HepG2 (cell line): ENCODE data around the gene HSPB2. TPM values are rescaled to one million over a fixed set of nuclear protein-coding genes. Genes with fewer than 3 reads are reported as not detected.

ENCODE experiments used
- ARNTL ChIP-seq: sonication (generic); formaldehyde crosslinking; IDR thresholded peaks from 2 replicates; pipeline ENCODE4 v1.4.0; 2020; ENCODE audit warnings: mild to moderate bottlenecking, missing genetic modification reagents
- DZIP1 ChIP-seq: sonication (generic); formaldehyde crosslinking; IDR thresholded peaks from 2 replicates; pipeline ENCODE4 v1.5.0; 2020; ENCODE audit warnings: mild to moderate bottlenecking, missing genetic modification reagents
- IRF2 ChIP-seq: IDR thresholded peaks from 2 replicates; pipeline ENCODE4 v1.6.1; 2018; ENCODE audit warnings: missing genetic modification reagents, missing compliant biosample characterization
- MED1 ChIP-seq: sonication (generic); formaldehyde crosslinking; IDR thresholded peaks from 2 replicates; pipeline ENCODE4 v1.4.0; 2020; ENCODE audit warnings: missing genetic modification reagents
- NFYB ChIP-seq: sonication (generic); formaldehyde crosslinking; IDR thresholded peaks from 2 replicates; pipeline ENCODE4 v1.4.0; 2020; ENCODE audit warnings: missing genetic modification reagents
- RBM39 ChIP-seq: fragments of 200-400 bp; formaldehyde crosslinking; IDR thresholded peaks from one replicate; pipeline ENCODE4 v1.6.1; 2018; ENCODE audit warnings: antibody characterized with exemption, mild to moderate bottlenecking, low read depth, low read length; ENCODE audit not compliant: poor library complexity, severe bottlenecking
- REPIN1 ChIP-seq: sonication (generic); formaldehyde crosslinking; IDR thresholded peaks from 2 replicates; pipeline ENCODE4 v1.8.0; 2022; ENCODE audit warnings: missing genetic modification reagents, low read depth, mild to moderate bottlenecking, borderline replicate concordance
- SOX5 ChIP-seq: IDR thresholded peaks from 2 replicates; pipeline ENCODE4 v1.6.1; 2016; ENCODE audit warnings: borderline replicate concordance
- TBP ChIP-seq: sonication (generic); formaldehyde crosslinking; IDR thresholded peaks from 2 replicates; pipeline ENCODE4 v1.5.0; 2020; ENCODE audit warnings: missing genetic modification reagents
- TGIF2 ChIP-seq: IDR thresholded peaks from 2 replicates; pipeline ENCODE4 v1.6.1; 2016; ENCODE audit warnings: control low read depth, missing compliant biosample characterization
- ZBTB21 ChIP-seq: sonication (generic); formaldehyde crosslinking; IDR thresholded peaks from 2 replicates; pipeline ENCODE4 v1.4.0; 2020; ENCODE audit warnings: missing genetic modification reagents
- ZC3H4 ChIP-seq: sonication (generic); formaldehyde crosslinking; IDR thresholded peaks from 2 replicates; pipeline ENCODE4 v1.4.0; 2020; ENCODE audit warnings: missing genetic modification reagents, borderline replicate concordance
- ZNF224 ChIP-seq: sonication (generic); formaldehyde crosslinking; IDR thresholded peaks from 2 replicates; pipeline ENCODE4 v1.5.0; 2020; ENCODE audit warnings: mild to moderate bottlenecking, missing genetic modification reagents
- ZNF616 ChIP-seq: sonication (generic); formaldehyde crosslinking; IDR thresholded peaks from 2 replicates; pipeline ENCODE4 v1.5.0; 2020; ENCODE audit warnings: low read depth, mild to moderate bottlenecking, missing genetic modification reagents
- ZNF740 ChIP-seq: sonication (generic); formaldehyde crosslinking; IDR thresholded peaks from 2 replicates; pipeline ENCODE4 v1.4.0; 2020; ENCODE audit warnings: missing genetic modification reagents
- ZNF775 ChIP-seq: sonication (generic); formaldehyde crosslinking; IDR thresholded peaks from 2 replicates; pipeline ENCODE4 v1.4.0; 2020; ENCODE audit warnings: missing genetic modification reagents, mild to moderate bottlenecking, moderate library complexity, borderline replicate concordance
- ZNF777 ChIP-seq: sonication (generic); formaldehyde crosslinking; IDR thresholded peaks from 2 replicates; pipeline ENCODE4 v1.4.0; 2020; ENCODE audit warnings: missing genetic modification reagents
- ZNF800 ChIP-seq: sonication (generic); formaldehyde crosslinking; IDR thresholded peaks from 2 replicates; pipeline ENCODE4 v1.4.0; 2020; ENCODE audit warnings: missing genetic modification reagents
- polyA plus RNA-seq, 8 experiments: library from polyadenylated mRNA; depleted of rRNA in 3 of 8; stranded (reverse) in 7 of 8; unstranded in 1 of 8; fragments of >200 nt; fragmentation: Illumina TruSeq in 4 of 8; extraction: Trizol in 4 of 8; gene quantifications; 2 replicates each; pipeline versions ENCODE4 v1.2.1 to v1.2.3, GENCODE V29; 2011 to 2016; ENCODE audit warnings: low read depth in 4 of 8, missing spikeins in 1 of 8, mixed read lengths in 1 of 8; ENCODE audit not compliant: insufficient read depth in 1 of 8
- total RNA-seq, 5 experiments: library from RNA; depleted of rRNA; stranded (reverse); fragments of >200 nt; fragmentation: Illumina TruSeq; extraction: Trizol; gene quantifications; 2 replicates each; pipeline ENCODE4 v1.2.3, GENCODE V29; 2016; ENCODE audit warnings: low read depth in 1 of 5
- TF ChIP-seq, protein P1 (sequence below): sonication (generic); formaldehyde crosslinking; IDR thresholded peaks from 2 replicates; pipeline ENCODE4 v1.4.0; 2020; ENCODE audit warnings: missing genetic modification reagents

Gene HSPB2
- total and polyA plus RNA-seq, 2 of the 13 experiments (the other 11 are each of a cell fraction or from before 2014, with no cell fraction given): 0.04 TPM; not detected in 1

GRCh38 chr11:111878849-111879636 lies 33.5 kb upstream of the HSPB2 start, which contains the start of the genes CFAP68 and FDXACB1 (continued):
- TF ChIP-seq REPIN1 (CRISPR knock-in tag) (peak; percentile 36; the same call in 1 of the 2 replicates), ZNF616 (CRISPR knock-in tag) (no peak; the same call in 1 of the 2 replicates), MED1 (CRISPR knock-in tag) (peak; percentile 85), ZC3H4 (CRISPR knock-in tag) (no peak), DZIP1 (no peak), RBM39 (peak; percentile 69), SOX5 (CRISPR knock-in tag) (peak; percentile 23; the same call in 1 of the 2 replicates), ZNF777 (peak; percentile 38; the same call in 1 of the 2 replicates), TGIF2 (CRISPR knock-in tag) (peak; percentile 12; the same call in 1 of the 2 replicates), ZBTB21 (CRISPR knock-in tag) (peak; percentile 97), NFYB (CRISPR knock-in tag) (peak; percentile 15; the same call in 1 of the 2 replicates), IRF2 (CRISPR knock-in tag) (peak; percentile 92), ZNF740 (CRISPR knock-in tag) (peak; percentile 67; the same call in 1 of the 2 replicates), ZNF800 (CRISPR knock-in tag) (peak; percentile 62; the same call in 1 of the 2 replicates), ZNF775 (CRISPR knock-in tag) (peak; percentile 47; the same call in 1 of the 2 replicates), TBP (CRISPR knock-in tag) (0 out of 2 replicates have a peak, but pooled peaks have one; percentile 52), ZNF224 (CRISPR knock-in tag) (peak; percentile 73; the same call in 1 of the 2 replicates), ARNTL (CRISPR knock-in tag) (peak; percentile 67; the same call in 1 of the 2 replicates)
- TF ChIP-seq, protein P1, sequence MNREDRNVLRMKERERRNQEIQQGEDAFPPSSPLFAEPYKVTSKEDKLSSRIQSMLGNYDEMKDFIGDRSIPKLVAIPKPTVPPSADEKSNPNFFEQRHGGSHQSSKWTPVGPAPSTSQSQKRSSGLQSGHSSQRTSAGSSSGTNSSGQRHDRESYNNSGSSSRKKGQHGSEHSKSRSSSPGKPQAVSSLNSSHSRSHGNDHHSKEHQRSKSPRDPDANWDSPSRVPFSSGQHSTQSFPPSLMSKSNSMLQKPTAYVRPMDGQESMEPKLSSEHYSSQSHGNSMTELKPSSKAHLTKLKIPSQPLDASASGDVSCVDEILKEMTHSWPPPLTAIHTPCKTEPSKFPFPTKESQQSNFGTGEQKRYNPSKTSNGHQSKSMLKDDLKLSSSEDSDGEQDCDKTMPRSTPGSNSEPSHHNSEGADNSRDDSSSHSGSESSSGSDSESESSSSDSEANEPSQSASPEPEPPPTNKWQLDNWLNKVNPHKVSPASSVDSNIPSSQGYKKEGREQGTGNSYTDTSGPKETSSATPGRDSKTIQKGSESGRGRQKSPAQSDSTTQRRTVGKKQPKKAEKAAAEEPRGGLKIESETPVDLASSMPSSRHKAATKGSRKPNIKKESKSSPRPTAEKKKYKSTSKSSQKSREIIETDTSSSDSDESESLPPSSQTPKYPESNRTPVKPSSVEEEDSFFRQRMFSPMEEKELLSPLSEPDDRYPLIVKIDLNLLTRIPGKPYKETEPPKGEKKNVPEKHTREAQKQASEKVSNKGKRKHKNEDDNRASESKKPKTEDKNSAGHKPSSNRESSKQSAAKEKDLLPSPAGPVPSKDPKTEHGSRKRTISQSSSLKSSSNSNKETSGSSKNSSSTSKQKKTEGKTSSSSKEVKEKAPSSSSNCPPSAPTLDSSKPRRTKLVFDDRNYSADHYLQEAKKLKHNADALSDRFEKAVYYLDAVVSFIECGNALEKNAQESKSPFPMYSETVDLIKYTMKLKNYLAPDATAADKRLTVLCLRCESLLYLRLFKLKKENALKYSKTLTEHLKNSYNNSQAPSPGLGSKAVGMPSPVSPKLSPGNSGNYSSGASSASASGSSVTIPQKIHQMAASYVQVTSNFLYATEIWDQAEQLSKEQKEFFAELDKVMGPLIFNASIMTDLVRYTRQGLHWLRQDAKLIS (CRISPR knock-in tag): 0 out of 2 replicates have a peak, but pooled peaks have one; percentile 29
